ENCODE measurements around the gene ZBTB11.
"Not testable (repeated sequence)": the region's sequence is repeated elsewhere in the genome, so short reads cannot be mapped to it uniquely, and the experiment has no call there.

The ZBTB11 gene

GRCh38 chr3:101701696-101702634 lies 25.0 kb upstream of the ZBTB11 start:
- no peak for DNase-seq (ENCODE audit: low spot score)
- Mint-ChIP-seq H3K4me3 (no peak overlapping the region), H3K27ac (no peak overlapping the region), H3K4me1 (ENCODE audit: low read depth) (no peaks in the 10 kb centered on the region), H3K36me3 (ENCODE audit: low read depth) (no peaks in the 10 kb centered on the region), H3K9me3 (no peaks in the 10 kb centered on the region), H3K27me3 (ENCODE audit: low read depth) (no peaks in the 10 kb centered on the region)

- Mint-ChIP-seq H3K9me3 (no peaks in the 10 kb centered on the region), H3K4me3 (no peak overlapping the region), H3K36me3 (ENCODE audit: low read depth) (no peaks in the 10 kb centered on the region), H3K27ac (no peak overlapping the region), H3K27me3 (ENCODE audit: low read depth) (no peaks in the 10 kb centered on the region), H3K4me1 (ENCODE audit: low read depth) (peaks cover 3% of the 10 kb centered on the region)
- DNase-seq (ENCODE audit: low spot score) = no peak
These were observed 18.9 kb upstream of the ZBTB11 start for GRCh38 chr3:101695779-101696372.

GRCh38 chr3:101694836-101695235 lies 17.9 kb upstream of the ZBTB11 start:
- H3K4me1 Mint-ChIP-seq (ENCODE audit: low read depth); H3K4me3 Mint-ChIP-seq; H3K27me3 Mint-ChIP-seq (ENCODE audit: low read depth); H3K36me3 Mint-ChIP-seq (ENCODE audit: low read depth); H3K27ac Mint-ChIP-seq; H3K9me3 Mint-ChIP-seq; DNase-seq (ENCODE audit: low spot score): not testable (repeated sequence)

- not testable (repeated sequence) for H3K4me1 Mint-ChIP-seq (ENCODE audit: low read depth); H3K4me3 Mint-ChIP-seq; H3K9me3 Mint-ChIP-seq; H3K27ac Mint-ChIP-seq; H3K36me3 Mint-ChIP-seq (ENCODE audit: low read depth); H3K27me3 Mint-ChIP-seq (ENCODE audit: low read depth); DNase-seq (ENCODE audit: low spot score)
These were observed 16.6 kb upstream of the ZBTB11 start for GRCh38 chr3:101693540-101693939.

GRCh38 chr3:101691685-101692671 lies 15.0 kb upstream of the ZBTB11 start:
- not testable (repeated sequence) for H3K27me3 Mint-ChIP-seq (ENCODE audit: low read depth); H3K27ac Mint-ChIP-seq; H3K36me3 Mint-ChIP-seq (ENCODE audit: low read depth); H3K9me3 Mint-ChIP-seq; H3K4me3 Mint-ChIP-seq; DNase-seq (ENCODE audit: low spot score)
- H3K4me1 Mint-ChIP-seq (ENCODE audit: low read depth) = peaks cover 14% of the 10 kb centered on the region

GRCh38 chr3:101690972-101691371 lies 14.0 kb upstream of the ZBTB11 start:
- DNase-seq (ENCODE audit: low spot score) = no peak
- H3K9me3 Mint-ChIP-seq = no peaks in the 10 kb centered on the region
- H3K4me3 Mint-ChIP-seq = no peak overlapping the region
- peaks cover 6% of the 10 kb centered on the region for H3K36me3 Mint-ChIP-seq (ENCODE audit: low read depth)
- H3K27me3 Mint-ChIP-seq (ENCODE audit: low read depth) = no peaks in the 10 kb centered on the region
- H3K27ac Mint-ChIP-seq = no peak overlapping the region
- peaks cover 14% of the 10 kb centered on the region for H3K4me1 Mint-ChIP-seq (ENCODE audit: low read depth)

- Mint-ChIP-seq H3K4me3 (no peak overlapping the region), H3K36me3 (ENCODE audit: low read depth) (peaks cover 19% of the 10 kb centered on the region), H3K27ac (no peak overlapping the region), H3K9me3 (no peaks in the 10 kb centered on the region), H3K4me1 (ENCODE audit: low read depth) (peaks cover 22% of the 10 kb centered on the region), H3K27me3 (ENCODE audit: low read depth) (no peaks in the 10 kb centered on the region)
- DNase-seq (ENCODE audit: low spot score) = no peak
These were observed 12.4 kb upstream of the ZBTB11 start for GRCh38 chr3:101689286-101689685.

GRCh38 chr3:101687142-101687931 lies 10.4 kb upstream of the ZBTB11 start:
- DNase-seq (ENCODE audit: low spot score) = no peak
- H3K4me3 Mint-ChIP-seq = peak overlapping the region; percentile 98
- H3K9me3 Mint-ChIP-seq = no peaks in the 10 kb centered on the region
- no peaks in the 10 kb centered on the region for H3K27me3 Mint-ChIP-seq (ENCODE audit: low read depth)
- peak overlapping the region; percentile 97 for H3K27ac Mint-ChIP-seq
- H3K4me1 Mint-ChIP-seq (ENCODE audit: low read depth) = peaks cover 24% of the 10 kb centered on the region
- peaks cover 29% of the 10 kb centered on the region for H3K36me3 Mint-ChIP-seq (ENCODE audit: low read depth)

GRCh38 chr3:101685870-101686307 lies 9.0 kb upstream of the ZBTB11 start:
- no peak for DNase-seq (ENCODE audit: low spot score)
- H3K27me3 Mint-ChIP-seq (ENCODE audit: low read depth) = no peaks in the 10 kb centered on the region
- peaks cover 42% of the 10 kb centered on the region for H3K36me3 Mint-ChIP-seq (ENCODE audit: low read depth)
- H3K27ac Mint-ChIP-seq = peak overlapping the region; percentile 97
- peaks cover 25% of the 10 kb centered on the region for H3K4me1 Mint-ChIP-seq (ENCODE audit: low read depth)
- H3K4me3 Mint-ChIP-seq = peak overlapping the region; percentile 98
- no peaks in the 10 kb centered on the region for H3K9me3 Mint-ChIP-seq

- H3K36me3 Mint-ChIP-seq (ENCODE audit: low read depth) = peaks cover 47% of the 10 kb centered on the region
- H3K9me3 Mint-ChIP-seq = no peaks in the 10 kb centered on the region
- H3K4me1 Mint-ChIP-seq (ENCODE audit: low read depth) = peaks cover 24% of the 10 kb centered on the region
- H3K27ac Mint-ChIP-seq = peak overlapping the region; percentile 97
- H3K27me3 Mint-ChIP-seq (ENCODE audit: low read depth) = no peaks in the 10 kb centered on the region
- peak overlapping the region; percentile 98 for H3K4me3 Mint-ChIP-seq
- no peak for DNase-seq (ENCODE audit: low spot score)
These were observed 8.1 kb upstream of the ZBTB11 start for GRCh38 chr3:101685050-101685400.

GRCh38 chr3:101680466-101680865 lies 3.5 kb upstream of the ZBTB11 start:
- Mint-ChIP-seq H3K9me3 (no peaks in the 10 kb centered on the region), H3K27ac (peak overlapping the region; percentile 4), H3K4me3 (no peak overlapping the region), H3K4me1 (ENCODE audit: low read depth) (peaks cover 20% of the 10 kb centered on the region), H3K27me3 (ENCODE audit: low read depth) (no peaks in the 10 kb centered on the region), H3K36me3 (ENCODE audit: low read depth) (peaks cover 49% of the 10 kb centered on the region)
- no peak for DNase-seq (ENCODE audit: low spot score)

- Mint-ChIP-seq H3K4me1 (ENCODE audit: low read depth) (peaks cover 24% of the 10 kb centered on the region), H3K36me3 (ENCODE audit: low read depth) (peaks cover 49% of the 10 kb centered on the region)
- H3K4me3 Mint-ChIP-seq; H3K9me3 Mint-ChIP-seq; H3K27me3 Mint-ChIP-seq (ENCODE audit: low read depth); H3K27ac Mint-ChIP-seq; DNase-seq (ENCODE audit: low spot score): not testable (repeated sequence)
These were observed 1.9 kb upstream of the ZBTB11 start for GRCh38 chr3:101678837-101679236.
